Vagina (tissue), 2 donors: ENCODE data around the gene SERPINB11. TPM values are rescaled to one million over a fixed set of nuclear protein-coding genes. Genes with fewer than 3 reads are reported as not detected.

Experiments
- DNase-seq, 2 donors: peaks; one replicate each; pipeline ENCODE4 v3.0.0-alpha.2; 2017; ENCODE audit errors: extremely low spot score in 2 of 2
- H3K27ac ChIP-seq: fragments of 200-600 bp; sonication (generic); one replicate; pipeline ENCODE4 v1.5.1; 2019
- H3K27me3 ChIP-seq: fragments of 200-600 bp; sonication (generic); one replicate; pipeline ENCODE4 v1.5.1; 2019
- H3K36me3 ChIP-seq, 2 donors: fragments of 200-600 bp; sonication (generic); one replicate each; pipeline ENCODE4 v1.5.1; 2017 to 2019
- H3K4me1 ChIP-seq: fragments of 200-600 bp; sonication (generic); one replicate; pipeline ENCODE4 v1.5.1; 2019
- H3K4me3 ChIP-seq, 2 donors: fragments of 200-600 bp; sonication (generic); 1 replicate in 1 of 2; 2 replicates in 1 of 2; pipeline ENCODE4 v1.5.1; 2016 to 2019
- H3K9me3 ChIP-seq: fragments of 200-600 bp; sonication (generic); one replicate; pipeline ENCODE4 v1.5.1; 2019
- POLR2A ChIP-seq, 2 donors: fragments of 450-650 bp; IDR thresholded peaks; one replicate each; pipeline ENCODE4 v1.6.1; 2017; ENCODE audit warnings: antibody characterized with exemption in 2 of 2, mild to moderate bottlenecking in 2 of 2, moderate library complexity in 2 of 2
- POLR2AphosphoS5 ChIP-seq, 2 donors: sonication (generic); formaldehyde crosslinking; IDR thresholded peaks; one replicate each; pipeline ENCODE4 v1.9.0; 2017; ENCODE audit warnings: antibody characterized with exemption in 2 of 2, mild to moderate bottlenecking in 2 of 2, low read depth in 1 of 2; ENCODE audit not compliant: insufficient read depth in 1 of 2
- intact Hi-C: fragments of 100-400 bp; cut with DNase I; formaldehyde crosslinking; loops from one replicate; pipeline ENCODE4 v1.15.1; 2023
- total RNA-seq: library from RNA; depleted of rRNA; stranded (reverse); fragments of >200 nt; gene quantifications from one replicate; pipeline ENCODE4 v1.2.3, GENCODE V29; 2016
- TF ChIP-seq, protein P1 (sequence below), 3 experiments: fragments of 450-650 bp in 2 of 3; fragments of 200-600 bp in 1 of 3; sonication (generic) in 1 of 3; IDR thresholded peaks; one replicate each; pipeline ENCODE4 v1.5.1; 2017 to 2019; ENCODE audit warnings: antibody characterized with exemption in 3 of 3, mild to moderate bottlenecking in 2 of 3, moderate library complexity in 2 of 3

Gene SERPINB11
- total RNA-seq, 1 donor from 2014 or later = 8.6 TPM

DNA sequence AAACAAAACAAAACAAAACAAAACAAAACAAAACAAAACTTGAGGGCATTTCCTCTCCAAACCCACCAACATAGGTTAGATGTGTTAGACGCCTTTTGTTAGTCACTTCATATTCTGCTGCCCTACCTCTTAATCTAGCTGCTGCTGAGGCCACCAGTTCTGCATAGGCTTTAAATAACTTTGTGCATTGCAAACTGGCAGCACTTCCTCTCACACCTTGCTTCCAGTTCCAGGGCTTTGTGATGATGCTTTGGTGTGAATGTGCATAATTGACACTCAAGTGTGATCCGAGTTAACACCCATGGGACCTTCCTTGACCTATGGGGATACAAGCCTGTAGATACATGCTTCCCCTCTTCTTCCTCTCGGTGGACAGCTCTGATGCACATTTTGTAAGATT, 2.3 kb upstream of the SERPINB11 start:
- intact Hi-C loops = no loop called here
- no peaks in the 10 kb centered on the region for H3K9me3 ChIP-seq
- H3K4me1 ChIP-seq = no peaks in the 10 kb centered on the region

DNA sequence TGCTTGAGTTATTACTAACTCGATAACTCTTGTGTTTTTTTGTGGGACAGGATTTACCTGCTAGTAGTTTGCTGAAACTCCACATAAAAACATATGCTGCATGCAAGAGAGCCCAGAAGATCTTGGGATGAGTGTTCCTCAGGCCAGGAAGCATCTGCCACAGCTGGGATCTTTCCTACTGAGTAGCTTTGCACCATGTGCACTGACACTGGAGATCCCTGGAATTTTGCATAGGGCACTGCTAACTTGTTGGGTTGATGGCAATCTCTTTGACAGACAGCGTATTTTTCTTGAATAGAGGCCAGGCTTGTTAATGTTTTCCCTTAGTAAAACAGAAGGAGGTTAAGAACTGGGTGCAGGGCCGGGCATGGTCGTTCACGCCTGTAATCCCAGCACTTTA, 808 bp upstream of the SERPINB11 start:
- H3K27ac ChIP-seq = no peak overlapping the region
- H3K36me3 ChIP-seq = no peaks in the 10 kb centered on the region
- H3K27me3 ChIP-seq = no peaks in the 10 kb centered on the region
- TF ChIP-seq, protein P1, sequence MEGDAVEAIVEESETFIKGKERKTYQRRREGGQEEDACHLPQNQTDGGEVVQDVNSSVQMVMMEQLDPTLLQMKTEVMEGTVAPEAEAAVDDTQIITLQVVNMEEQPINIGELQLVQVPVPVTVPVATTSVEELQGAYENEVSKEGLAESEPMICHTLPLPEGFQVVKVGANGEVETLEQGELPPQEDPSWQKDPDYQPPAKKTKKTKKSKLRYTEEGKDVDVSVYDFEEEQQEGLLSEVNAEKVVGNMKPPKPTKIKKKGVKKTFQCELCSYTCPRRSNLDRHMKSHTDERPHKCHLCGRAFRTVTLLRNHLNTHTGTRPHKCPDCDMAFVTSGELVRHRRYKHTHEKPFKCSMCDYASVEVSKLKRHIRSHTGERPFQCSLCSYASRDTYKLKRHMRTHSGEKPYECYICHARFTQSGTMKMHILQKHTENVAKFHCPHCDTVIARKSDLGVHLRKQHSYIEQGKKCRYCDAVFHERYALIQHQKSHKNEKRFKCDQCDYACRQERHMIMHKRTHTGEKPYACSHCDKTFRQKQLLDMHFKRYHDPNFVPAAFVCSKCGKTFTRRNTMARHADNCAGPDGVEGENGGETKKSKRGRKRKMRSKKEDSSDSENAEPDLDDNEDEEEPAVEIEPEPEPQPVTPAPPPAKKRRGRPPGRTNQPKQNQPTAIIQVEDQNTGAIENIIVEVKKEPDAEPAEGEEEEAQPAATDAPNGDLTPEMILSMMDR (IDR thresholded peaks at IDR 0.05) = no peak
- TF ChIP-seq POLR2AphosphoS5 (IDR thresholded peaks at IDR 0.05; ENCODE audit: insufficient read depth in 1 of 2, low read depth in 1 of 2) (no peak), POLR2A (IDR thresholded peaks at IDR 0.05) (no peak)
- no peaks in the 10 kb centered on the region for H3K4me1 ChIP-seq
- no peak overlapping the region for H3K4me3 ChIP-seq
- intact Hi-C loops = no loop called here
- DNase-seq = no peak
- H3K9me3 ChIP-seq = no peaks in the 10 kb centered on the region

More for the DNA sequence above, 2.3 kb upstream of the SERPINB11 start:
- Histone ChIP-seq H3K27me3 (no peaks in the 10 kb centered on the region), H3K36me3 (no peaks in the 10 kb centered on the region), H3K27ac (no peak overlapping the region), H3K4me3 (no peak overlapping the region)
- DNase-seq = no peak
- no peak for TF ChIP-seq POLR2AphosphoS5 (IDR thresholded peaks at IDR 0.05; ENCODE audit: insufficient read depth in 1 of 2, low read depth in 1 of 2)
- no peak for TF ChIP-seq POLR2A (IDR thresholded peaks at IDR 0.05)
- TF ChIP-seq, protein P1 (IDR thresholded peaks at IDR 0.05) = no peak

DNA sequence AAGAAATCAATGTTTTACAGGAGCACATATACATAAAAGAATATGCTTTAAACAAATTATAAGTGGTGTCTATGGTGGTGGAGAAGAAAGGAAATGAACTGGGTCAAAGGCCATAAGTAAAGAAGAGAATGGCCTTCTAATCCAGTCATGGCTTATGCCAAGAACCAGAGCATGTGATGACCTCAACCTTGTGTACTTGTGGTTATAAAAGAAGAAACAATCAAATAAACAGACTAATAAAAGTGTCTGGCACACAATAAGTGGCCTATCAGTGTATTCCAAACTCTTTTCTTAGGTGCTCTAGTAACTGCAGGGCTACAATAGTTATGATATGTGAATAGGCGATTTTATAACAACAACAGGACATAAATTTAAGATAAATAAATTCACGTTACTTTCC, 2.6 kb downstream of the SERPINB11 start:
- no peaks in the 10 kb centered on the region for H3K9me3 ChIP-seq
- H3K36me3 ChIP-seq = no peaks in the 10 kb centered on the region
- intact Hi-C loops = no loop called here
- H3K4me1 ChIP-seq = no peaks in the 10 kb centered on the region
- no peak overlapping the region for H3K4me3 ChIP-seq
- H3K27ac ChIP-seq = no peak overlapping the region
- DNase-seq = no peak
- H3K27me3 ChIP-seq = no peaks in the 10 kb centered on the region
- TF ChIP-seq POLR2AphosphoS5 (IDR thresholded peaks at IDR 0.05; ENCODE audit: insufficient read depth in 1 of 2, low read depth in 1 of 2) (no peak), POLR2A (IDR thresholded peaks at IDR 0.05) (no peak)

DNA sequence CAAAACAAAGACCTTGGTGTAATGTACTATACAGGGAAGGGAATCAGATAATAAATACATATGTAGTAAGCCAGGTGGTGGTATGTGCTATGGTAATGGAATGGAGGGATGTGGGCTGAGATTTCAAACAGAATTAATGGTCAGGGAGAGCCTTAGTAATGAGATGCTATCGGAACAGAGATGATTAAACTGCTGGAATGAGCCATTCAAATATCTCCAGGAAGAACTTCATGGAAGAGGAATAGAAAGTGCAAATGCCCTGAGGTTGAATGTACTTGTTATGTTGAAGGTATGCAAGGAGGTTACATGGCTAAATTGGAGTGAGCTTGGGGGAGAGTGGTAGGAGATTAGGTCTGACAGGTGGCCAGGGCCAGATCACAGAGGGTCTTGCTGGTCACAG, 5.1 kb downstream of the SERPINB11 start:
- no peak overlapping the region for H3K27ac ChIP-seq
- no peaks in the 10 kb centered on the region for H3K27me3 ChIP-seq
- no peak overlapping the region for H3K4me3 ChIP-seq
- no peak for DNase-seq
- H3K4me1 ChIP-seq = no peaks in the 10 kb centered on the region
- no peaks in the 10 kb centered on the region for H3K9me3 ChIP-seq
- no peaks in the 10 kb centered on the region for H3K36me3 ChIP-seq
- TF ChIP-seq POLR2AphosphoS5 (IDR thresholded peaks at IDR 0.05; ENCODE audit: insufficient read depth in 1 of 2, low read depth in 1 of 2) = no peak
- TF ChIP-seq, protein P1 (IDR thresholded peaks at IDR 0.05) = no peak
- no peak for TF ChIP-seq POLR2A (IDR thresholded peaks at IDR 0.05)
- intact Hi-C loops = no loop called here

DNA sequence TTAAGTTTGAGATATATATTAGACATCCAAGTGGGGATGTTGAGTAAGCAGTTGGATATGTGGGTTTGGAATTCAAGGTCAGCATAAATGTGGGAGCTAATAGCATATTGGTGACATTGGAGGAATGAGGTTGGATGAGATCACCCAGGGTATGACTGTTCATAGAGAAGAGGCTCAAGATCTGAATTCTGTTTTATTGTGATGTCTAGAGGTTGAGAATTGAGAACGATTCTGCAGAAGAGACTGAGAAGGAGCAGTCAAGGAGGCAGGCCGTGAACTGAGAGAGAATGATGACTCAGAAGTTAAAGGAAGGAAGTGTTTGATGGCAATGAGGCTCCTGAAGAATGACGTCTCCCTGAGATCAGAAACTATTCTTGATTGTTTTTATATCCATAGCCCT, 5.9 kb downstream of the SERPINB11 start:
- no peaks in the 10 kb centered on the region for H3K36me3 ChIP-seq
- DNase-seq = no peak
- TF ChIP-seq, protein P1 (IDR thresholded peaks at IDR 0.05) = no peak
- TF ChIP-seq POLR2AphosphoS5 (IDR thresholded peaks at IDR 0.05; ENCODE audit: insufficient read depth in 1 of 2, low read depth in 1 of 2) = no peak
- no peak for TF ChIP-seq POLR2A (IDR thresholded peaks at IDR 0.05)
- no peak overlapping the region for H3K4me3 ChIP-seq
- intact Hi-C loops = no loop called here
- no peaks in the 10 kb centered on the region for H3K9me3 ChIP-seq
- no peaks in the 10 kb centered on the region for H3K27me3 ChIP-seq
- no peaks in the 10 kb centered on the region for H3K4me1 ChIP-seq
- no peak overlapping the region for H3K27ac ChIP-seq
